Stomach (tissue), 4 donors: Measurements from ENCODE around the gene DMC1.

ENCODE experiments used
- EP300 ChIP-seq: sonication (generic); formaldehyde crosslinking; IDR thresholded peaks from one replicate; pipeline ENCODE4 v1.6.1; 2017; ENCODE audit warnings: antibody characterized with exemption
- POLR2A ChIP-seq, 4 donors: fragments of 450-650 bp; IDR thresholded peaks; one replicate each; pipeline ENCODE4 v1.6.1; 2016; ENCODE audit warnings: antibody characterized with exemption in 4 of 4, control low read depth in 2 of 4, mild to moderate bottlenecking in 1 of 4, moderate library complexity in 1 of 4
- TF ChIP-seq, protein P1 (sequence below), 7 experiments: fragments of 450-650 bp in 4 of 7; fragments of 200-600 bp in 3 of 7; sonication (generic) in 3 of 7; IDR thresholded peaks; one replicate each; pipeline ENCODE4 v1.5.1; 2016 to 2019; ENCODE audit warnings: antibody characterized with exemption in 7 of 7, control low read depth in 2 of 7, mild to moderate bottlenecking in 1 of 7

- TF ChIP-seq, protein P1, sequence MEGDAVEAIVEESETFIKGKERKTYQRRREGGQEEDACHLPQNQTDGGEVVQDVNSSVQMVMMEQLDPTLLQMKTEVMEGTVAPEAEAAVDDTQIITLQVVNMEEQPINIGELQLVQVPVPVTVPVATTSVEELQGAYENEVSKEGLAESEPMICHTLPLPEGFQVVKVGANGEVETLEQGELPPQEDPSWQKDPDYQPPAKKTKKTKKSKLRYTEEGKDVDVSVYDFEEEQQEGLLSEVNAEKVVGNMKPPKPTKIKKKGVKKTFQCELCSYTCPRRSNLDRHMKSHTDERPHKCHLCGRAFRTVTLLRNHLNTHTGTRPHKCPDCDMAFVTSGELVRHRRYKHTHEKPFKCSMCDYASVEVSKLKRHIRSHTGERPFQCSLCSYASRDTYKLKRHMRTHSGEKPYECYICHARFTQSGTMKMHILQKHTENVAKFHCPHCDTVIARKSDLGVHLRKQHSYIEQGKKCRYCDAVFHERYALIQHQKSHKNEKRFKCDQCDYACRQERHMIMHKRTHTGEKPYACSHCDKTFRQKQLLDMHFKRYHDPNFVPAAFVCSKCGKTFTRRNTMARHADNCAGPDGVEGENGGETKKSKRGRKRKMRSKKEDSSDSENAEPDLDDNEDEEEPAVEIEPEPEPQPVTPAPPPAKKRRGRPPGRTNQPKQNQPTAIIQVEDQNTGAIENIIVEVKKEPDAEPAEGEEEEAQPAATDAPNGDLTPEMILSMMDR (IDR thresholded peaks at IDR 0.05): no peak
- TF ChIP-seq EP300 (no peak), POLR2A (IDR thresholded peaks at IDR 0.05) (no peak)
These were observed 41.6 kb upstream of the DMC1 start for GRCh38 chr22:38611559-38611958.
